Endothelial cell of umbilical vein (primary cell): Measurements from ENCODE around the gene SLC47A2. TPM values are rescaled to one million over a fixed set of nuclear protein-coding genes. Genes with fewer than 3 reads are reported as not detected.

Experiments used
- BruUV-seq: library from RNA; stranded (reverse); fragments of 400-500 nt; replicated peaks from 2 replicates; lab custom pipeline; 2021; lab: Mats Ljungman, UMichigan
- CTCF ChIA-PET: fragments of 300-600, 350-600 bp; sonication (Branson Sonifier 250); formaldehyde crosslinking; loops from one replicate; lab custom pipeline; 2021; ENCODE audit warnings: antibody characterized with exemption, inconsistent platforms; lab: Charles Lee
- POLR2A ChIA-PET: fragments of 300-600, 350-600 bp; sonication (Branson Sonifier 250); formaldehyde crosslinking; loops from one replicate; lab custom pipeline; 2021; ENCODE audit warnings: antibody characterized with exemption, inconsistent platforms; lab: Charles Lee
- DNase-seq: peaks from one replicate; pipeline ENCODE4 v3.0.0-alpha.2; 2011; ENCODE audit warnings: low read depth, low spot score
- FAIRE-seq: peaks from 2 replicates; lab custom pipeline; 2011; peaks lifted over from hg19 to GRCh38; lab: Jason Lieb, UNC
- H2AFZ ChIP-seq: 2 replicates; pipeline ENCODE4 v1.6.0; 2012; ENCODE audit warnings: low read depth, low read length, control low read depth, inconsistent platforms
- H3K27ac ChIP-seq: 2 replicates; pipeline ENCODE4 v1.5.1; 2011; ENCODE audit warnings: low read depth, mild to moderate bottlenecking, control low read depth, low read length, moderate library complexity; ENCODE audit not compliant: insufficient read depth
- H3K27me3 ChIP-seq, 2 experiments: 2 replicates each; pipeline versions ENCODE4 v1.6.0 to v1.6.1; 2011; ENCODE audit warnings: low read length in 2 of 2, mixed read lengths in 1 of 2; ENCODE audit not compliant: control insufficient read depth in 2 of 2, insufficient read depth in 2 of 2
- H3K36me3 ChIP-seq, 2 experiments: 2 replicates in 1 of 2; 3 replicates in 1 of 2; pipeline ENCODE4 v1.5.1; 2011; ENCODE audit warnings: low read length in 2 of 2, mild to moderate bottlenecking in 1 of 2, moderate library complexity in 1 of 2; ENCODE audit not compliant: control insufficient read depth in 2 of 2, insufficient read depth in 2 of 2; ENCODE audit errors: extremely low read depth in 1 of 2
- H3K4me1 ChIP-seq: 3 replicates; pipeline ENCODE4 v1.5.1; 2011; ENCODE audit warnings: mild to moderate bottlenecking, low read length; ENCODE audit not compliant: control insufficient read depth, insufficient read depth; ENCODE audit errors: extremely low read depth
- H3K4me2 ChIP-seq: 2 replicates; pipeline ENCODE4 v1.6.1; 2011; ENCODE audit warnings: low read length, control low read depth, mixed read lengths; ENCODE audit not compliant: insufficient read depth
- H3K4me3 ChIP-seq, 3 experiments: fragments of 200-600 bp in 1 of 3; sonication (generic), shearing (Covaris generic) in 1 of 3; replicated peaks in 1 of 3; 2 replicates each; pipeline ENCODE4 v1.5.1; 2011 to 2016; ENCODE audit warnings: control low read depth in 3 of 3, low read length in 3 of 3, mild to moderate bottlenecking in 2 of 3, inconsistent platforms in 1 of 3, low read depth in 1 of 3, moderate library complexity in 1 of 3; ENCODE audit not compliant: insufficient read depth in 1 of 3
- H3K79me2 ChIP-seq: 2 replicates; pipeline ENCODE4 v1.6.0; 2012; ENCODE audit warnings: low read length, inconsistent platforms; ENCODE audit not compliant: control insufficient read depth, insufficient read depth
- H3K9ac ChIP-seq: replicated peaks from 2 replicates; pipeline ENCODE3; 2011; ENCODE audit warnings: low read length, control low read depth; ENCODE audit not compliant: insufficient read depth; ENCODE audit errors: extremely low read depth
- H3K9me1 ChIP-seq: replicated peaks from 3 replicates; pipeline ENCODE4 v1.6.0; 2011; ENCODE audit warnings: mild to moderate bottlenecking, low read length; ENCODE audit not compliant: control insufficient read depth, insufficient read depth; ENCODE audit errors: extremely low read depth
- H3K9me3 ChIP-seq: replicated peaks from 2 replicates; pipeline ENCODE4 v1.5.1; 2012; ENCODE audit warnings: low read length, inconsistent platforms; ENCODE audit not compliant: control insufficient read depth, insufficient read depth
- H4K20me1 ChIP-seq: replicated peaks from 2 replicates; pipeline ENCODE3; 2011; ENCODE audit warnings: mild to moderate bottlenecking, low read length; ENCODE audit not compliant: control insufficient read depth, insufficient read depth; ENCODE audit errors: extremely low read depth
- CTCF ChIP-seq, 2 donors: IDR thresholded peaks; 1 replicate in 1 of 2; 2 replicates in 1 of 2; pipeline ENCODE4 v1.5.1; 2011; ENCODE audit warnings: low read length in 2 of 2, mild to moderate bottlenecking in 2 of 2, moderate library complexity in 2 of 2, control low read depth in 1 of 2, inconsistent platforms in 1 of 2, low read depth in 1 of 2; ENCODE audit not compliant: insufficient read depth in 1 of 2; ENCODE audit errors: extremely low read depth in 1 of 2
- FOS ChIP-seq: IDR thresholded peaks from 2 replicates; pipeline ENCODE4 v1.6.1; 2011; ENCODE audit warnings: mild to moderate bottlenecking, low read length, moderate library complexity, borderline replicate concordance; ENCODE audit not compliant: insufficient read depth
- JUN ChIP-seq: IDR thresholded peaks from 2 replicates; pipeline ENCODE4 v1.6.1; 2011; ENCODE audit warnings: borderline replicate concordance, low read depth; ENCODE audit not compliant: insufficient read length, insufficient read depth
- MAX ChIP-seq: IDR thresholded peaks from 2 replicates; pipeline ENCODE4 v1.6.1; 2011; ENCODE audit not compliant: insufficient read depth, insufficient read length
- MYC ChIP-seq: IDR thresholded peaks from one replicate; pipeline ENCODE4 v1.6.1; 2011; ENCODE audit warnings: mild to moderate bottlenecking, low read depth, low read length
- POLR2AphosphoS5 ChIP-seq: IDR thresholded peaks from 2 replicates; pipeline ENCODE4 v1.6.1; 2012; ENCODE audit warnings: low read depth, mild to moderate bottlenecking, control low read depth, low read length, moderate library complexity; ENCODE audit not compliant: insufficient read depth
- dilution Hi-C: fragments of 300-500 bp; cut with MboI; formaldehyde crosslinking; loops from one replicate; pipeline ENCODE4 v1.15.0; 2019; ENCODE audit warnings: low sequenced_read_pairs; ENCODE audit not compliant: extremely low pct_ligation_motif_present
- intact Hi-C: fragments of 100-400 bp; cut with micrococcal nuclease; formaldehyde crosslinking; loops from one replicate; pipeline ENCODE4 v1.10.0; 2022
- polyA plus RNA-seq, 4 experiments: library from polyadenylated mRNA; depleted of rRNA in 3 of 4; stranded (reverse) in 3 of 4; unstranded in 1 of 4; fragments of >200 nt; gene quantifications; 2 replicates each; pipeline versions ENCODE4 v1.2.1 to v1.2.3, GENCODE V29; 2011 to 2012; ENCODE audit warnings: missing spikeins in 1 of 4
- total RNA-seq: library from RNA; stranded (reverse); gene quantifications from 2 replicates; pipeline ENCODE4 v1.2.3, GENCODE V29; 2021

The SLC47A2 gene
- total and polyA plus RNA-seq, 2 donors (not counting 3 experiments of a cell fraction or from before 2014, with no cell fraction given): not detected

DNA sequence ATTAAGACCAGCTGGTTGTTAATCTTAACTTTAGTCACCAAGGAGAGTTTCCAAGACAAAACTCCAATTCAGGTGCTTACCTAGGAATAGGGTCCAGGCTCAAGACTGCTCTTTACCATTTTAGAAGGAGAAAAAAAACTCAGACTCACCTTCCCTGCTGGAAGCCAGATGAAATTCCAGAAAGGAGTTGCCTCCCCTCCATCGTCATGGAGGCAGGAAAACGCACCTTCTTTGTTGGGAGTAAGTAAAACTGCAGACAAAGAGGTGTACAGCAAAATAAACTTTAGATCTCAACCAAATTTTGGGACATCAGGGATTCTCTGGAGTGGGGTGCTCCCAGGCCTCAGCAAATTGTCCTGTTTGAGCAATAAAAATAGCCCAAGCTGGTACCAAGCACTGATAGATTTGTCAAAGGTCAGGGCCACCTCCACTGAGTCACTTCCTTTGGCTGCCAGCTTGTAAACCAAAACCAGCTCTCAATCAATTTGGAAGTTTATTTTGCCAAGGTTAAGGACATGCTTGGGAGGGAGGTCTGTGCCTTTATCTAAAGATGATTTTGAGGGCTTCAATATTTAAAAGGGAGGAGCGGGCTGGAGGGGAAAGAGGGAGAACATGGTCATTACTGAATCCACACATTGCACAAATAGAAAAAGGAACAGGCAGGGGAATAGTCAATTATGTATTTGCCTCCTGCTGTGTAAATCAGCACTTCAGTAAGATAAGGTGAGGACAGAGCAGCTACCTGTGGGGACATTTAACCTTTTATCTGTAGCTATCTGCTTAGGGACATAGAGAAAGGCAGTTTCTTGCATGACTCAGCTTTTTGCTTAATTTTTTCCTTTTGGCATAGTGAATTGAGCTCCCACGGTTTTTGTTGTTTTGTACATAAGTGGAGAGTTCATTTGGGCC lies 69.3 kb downstream of the SLC47A2 start:
- intact Hi-C loops (loop anchor here (10.0 kb wide), 1 partner anchor 48 kb away; no protein-coding TSS in a partner anchor), dilution Hi-C loops (no loop called here)
- Histone ChIP-seq H3K4me3 (no peak overlapping the region), H4K20me1 (no peaks in the 10 kb centered on the region), H3K27ac (peak overlapping the region; percentile 59), H3K4me1 (peaks cover 26% of the 10 kb centered on the region), H3K27me3 (peaks cover 6 to 7% of the 10 kb centered on the region in 2 experiments), H3K79me2 (peaks cover 16% of the 10 kb centered on the region), H3K9me3 (no peaks in the 10 kb centered on the region), H3K4me2 (peak overlapping the region; percentile 93), H3K36me3 (no peaks in the 10 kb centered on the region), H3K9ac (peak overlapping the region; percentile 68), H3K9me1 (no peaks in the 10 kb centered on the region), H2AFZ (peak overlapping the region; percentile 82)
- ChIA-PET CTCF (interaction anchor here (0.9 to 4.6 kb wide), 15 partner anchors 8 to 119 kb away, joined by 3 to 51 read pairs (median 5); no protein-coding TSS in a partner anchor), POLR2A (no interaction called here)
- DNase-seq: peak; percentile 53
- no peak for TF ChIP-seq POLR2AphosphoS5
- TF ChIP-seq MYC: no peak
- peak; percentile 28 for TF ChIP-seq JUN
- TF ChIP-seq CTCF (IDR thresholded peaks at IDR 0.05; ENCODE audit: extremely low read depth in 1 of 2, insufficient read depth in 1 of 2, low read depth in 1 of 2, low read length in 2 of 2): no peak
- no peak for TF ChIP-seq MAX
- TF ChIP-seq FOS: peak; percentile 60
- FAIRE-seq: peak; percentile 92
- BruUV-seq: no TSS peak
